Right renal cortex interstitium (tissue), 3 donors: ENCODE measurements around the gene MCM3AP. TPM values are rescaled to one million over a fixed set of nuclear protein-coding genes. Genes with fewer than 3 reads are reported as not detected.
"Not testable (repeated sequence)": the region's sequence is repeated elsewhere in the genome, so short reads cannot be mapped to it uniquely, and the experiment has no call there.

Experiments
- DNase-seq, 3 donors: peaks; one replicate each; pipeline ENCODE4 v3.0.0-alpha.2; 2013; ENCODE audit warnings: low read depth in 3 of 3, low spot score in 2 of 3
- polyA plus RNA-seq, 3 donors: library from polyadenylated mRNA; unstranded; fragments of 120-200 nt; gene quantifications; one replicate each; pipeline ENCODE4 v1.2.1, GENCODE V29; 2013; ENCODE audit not compliant: insufficient read length in 3 of 3

MCM3AP gene
- polyA plus RNA-seq, 3 donors: 66.9 to 74.4 (median 70.3) TPM

- DNase-seq: no peak
Observed at GRCh38 chr21:46245213-46245915, 40.0 kb downstream of the MCM3AP start.

- no peak for DNase-seq
Observed at GRCh38 chr21:46244602-46245001, 40.8 kb downstream of the MCM3AP start.

GRCh38 chr21:46243960-46244361 is 41.5 kb downstream of the MCM3AP start:
- DNase-seq: no peak

GRCh38 chr21:46243325-46243724 is 42.1 kb downstream of the MCM3AP start:
- DNase-seq: no peak

DNA sequence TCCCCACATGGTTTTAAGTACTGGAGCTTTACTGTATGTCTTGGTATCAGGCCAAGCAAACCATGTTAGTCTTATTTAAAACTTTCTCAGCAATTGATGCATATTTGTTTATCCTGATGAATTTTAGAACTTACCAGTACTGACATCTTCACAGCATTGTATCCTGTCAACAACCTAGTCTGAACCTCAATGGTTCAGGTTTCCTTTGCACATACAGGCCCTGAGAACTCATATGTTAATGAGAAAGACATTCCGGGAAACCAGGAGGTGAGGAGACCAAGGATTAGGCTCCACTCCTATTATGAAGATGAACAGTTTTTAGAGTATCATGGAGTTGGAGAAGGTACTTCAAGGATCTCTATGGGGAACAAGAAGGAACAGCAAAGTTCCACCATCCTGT is 43.8 kb downstream of the MCM3AP start:
- DNase-seq: not testable (repeated sequence)

DNA sequence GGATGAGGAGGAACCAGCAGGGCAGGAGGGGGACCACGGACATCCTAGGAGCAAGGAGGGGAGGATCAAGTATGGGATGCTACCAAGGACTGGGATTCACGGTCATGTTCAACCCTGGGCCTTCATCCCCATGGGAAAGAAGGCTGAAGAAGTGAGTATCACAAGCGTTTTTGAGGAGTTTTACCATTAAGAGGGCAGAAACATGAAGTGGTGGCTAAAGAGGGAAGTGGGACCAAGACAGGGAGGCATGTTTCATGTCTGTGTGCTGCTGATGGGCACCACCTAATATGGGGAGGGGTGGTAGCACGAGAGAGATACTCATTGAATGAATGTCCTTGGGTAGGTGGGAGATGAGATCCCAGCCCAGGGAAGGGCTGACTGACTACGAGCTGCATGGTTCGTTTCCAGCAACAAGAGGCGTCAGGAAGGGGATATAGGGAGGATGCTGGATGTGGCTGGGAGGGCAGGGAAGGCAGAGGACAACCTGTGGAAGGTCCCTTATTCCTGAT is 45.5 kb downstream of the MCM3AP start:
- no peak for DNase-seq

DNA sequence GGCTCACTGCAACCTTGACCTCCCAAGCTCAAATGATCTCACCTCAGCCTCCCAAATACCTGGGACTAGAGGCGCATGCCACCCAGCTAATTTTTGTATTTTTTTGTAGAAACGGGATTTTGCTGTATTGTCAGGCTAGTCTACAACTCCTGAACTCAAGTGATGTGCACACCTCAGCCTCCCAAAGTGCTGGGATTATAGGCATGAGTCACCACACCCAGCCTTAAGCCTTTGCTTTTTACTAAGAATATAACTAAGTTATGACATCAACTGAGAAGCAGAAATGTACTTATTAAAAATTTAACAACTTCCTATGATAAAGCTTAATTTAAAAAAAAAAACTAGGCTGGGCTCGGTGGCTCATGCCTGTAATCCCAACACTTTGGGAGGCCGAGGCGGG is 47.9 kb downstream of the MCM3AP start:
- no peak for DNase-seq

DNA sequence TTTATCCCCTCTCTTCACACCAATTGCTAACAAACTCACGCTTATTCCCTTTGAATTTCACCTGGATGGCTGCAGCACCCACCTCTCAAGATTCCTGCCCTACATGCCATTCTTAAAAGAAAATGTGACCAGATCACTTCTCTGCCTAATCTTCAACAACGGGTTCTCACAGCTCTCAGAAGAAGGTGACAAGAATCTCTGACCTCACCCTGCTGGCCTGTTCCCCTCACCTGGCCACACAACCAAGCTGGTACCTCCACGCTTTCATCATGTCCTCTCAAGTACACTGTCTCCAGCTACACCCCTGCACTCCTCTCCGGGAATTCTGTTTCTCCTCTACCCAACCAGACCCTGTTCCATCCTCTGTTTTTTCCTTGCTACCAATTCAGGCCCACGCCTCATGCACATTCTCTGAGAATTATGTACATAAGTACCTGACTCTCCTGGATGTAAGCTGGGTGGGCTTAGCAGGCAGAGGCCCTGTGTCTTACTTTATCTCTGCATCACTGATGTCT is 50.9 kb downstream of the MCM3AP start:
- DNase-seq: no peak

DNA sequence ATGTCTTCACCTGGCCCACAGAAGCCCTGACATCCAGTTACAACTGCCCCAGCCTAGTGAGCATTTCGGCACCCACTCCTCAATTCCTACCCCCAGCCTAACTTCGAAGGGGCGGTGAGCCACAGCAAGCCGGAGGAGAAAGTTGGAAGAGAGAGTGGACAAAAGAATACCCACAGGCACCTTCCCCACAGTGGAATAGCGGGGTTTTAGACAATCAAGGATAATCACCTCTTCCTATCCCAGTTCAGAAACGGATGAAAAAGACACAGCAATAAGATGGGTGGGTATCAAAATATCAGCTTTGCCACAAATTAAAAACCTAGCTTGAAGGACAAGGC is 55.5 kb downstream of the MCM3AP start:
- no peak for DNase-seq

- DNase-seq: peak in 1 of 3 donors; percentile 18
Observed at GRCh38 chr21:46229133-46229922, 56.1 kb downstream of the MCM3AP start.

- DNase-seq: peak; percentile 78 to 94 (median 79)
Observed at GRCh38 chr21:46228345-46229051, 56.9 kb downstream of the MCM3AP start, which contains the start of gene LSS. TSS of gene LSS (minus strand) at chr21:46228774. CDS start at chr21:46228745, 29 bp downstream.

GRCh38 chr21:46227811-46228344 is 57.5 kb downstream of the MCM3AP start:
- DNase-seq: no peak

- no peak for DNase-seq
Observed at GRCh38 chr21:46226920-46227599, 58.4 kb downstream of the MCM3AP start.

DNA sequence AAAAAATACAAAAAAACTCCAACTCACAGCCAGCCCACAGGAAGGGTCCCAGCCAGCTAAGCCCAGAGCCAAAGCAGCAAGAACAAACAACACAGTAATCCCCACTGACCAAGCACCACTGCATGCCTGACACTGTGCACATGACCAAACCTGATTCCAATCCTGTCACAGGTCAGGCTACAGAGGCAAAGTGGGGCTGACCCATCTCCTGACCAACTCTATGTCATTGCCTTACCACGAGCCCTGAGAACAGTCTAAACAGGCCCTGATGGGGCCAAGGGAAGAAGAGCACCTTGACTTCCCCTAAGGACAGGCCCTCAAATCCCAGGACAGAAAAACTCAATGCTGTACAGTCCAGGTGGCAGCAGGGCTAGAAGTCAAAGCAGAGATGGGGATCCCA is 59.3 kb downstream of the MCM3AP start:
- DNase-seq: no peak

GRCh38 chr21:46223661-46224060 is 61.8 kb downstream of the MCM3AP start:
- DNase-seq: not testable (repeated sequence)

- no peak for DNase-seq
Observed at GRCh38 chr21:46223217-46223616, 62.2 kb downstream of the MCM3AP start.

DNA sequence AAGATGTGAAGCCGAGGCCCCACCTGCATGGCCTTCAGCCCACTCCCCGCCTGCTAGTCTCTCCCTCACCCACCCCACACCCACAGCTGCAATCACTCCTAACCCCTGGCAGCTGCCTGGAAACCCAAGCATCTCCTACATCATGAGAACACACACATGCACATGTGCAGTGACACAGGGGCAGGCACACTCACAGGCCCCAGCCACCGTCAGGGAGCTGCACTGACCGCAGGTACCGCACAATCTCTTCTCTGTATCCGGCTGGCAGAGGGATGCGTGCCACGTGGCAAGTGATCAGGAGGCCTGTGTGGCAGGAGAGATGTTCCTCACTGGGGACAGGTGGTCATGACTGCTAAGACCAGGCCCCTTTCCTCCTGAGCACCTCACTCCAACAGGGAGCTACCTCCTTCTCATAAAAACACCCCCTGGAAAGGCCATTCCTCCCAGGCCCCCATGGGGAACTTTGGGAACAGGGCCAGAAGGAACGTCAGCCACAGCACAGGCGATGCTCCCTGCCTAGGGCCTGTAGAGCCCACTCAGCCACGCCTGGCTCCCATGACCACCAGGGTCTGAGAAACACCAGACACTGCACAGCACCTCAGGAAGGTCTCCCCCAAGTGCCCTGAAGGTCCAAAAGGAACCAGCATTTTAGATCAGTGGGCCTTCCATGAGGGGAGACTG is 62.8 kb downstream of the MCM3AP start:
- DNase-seq: no peak

DNA sequence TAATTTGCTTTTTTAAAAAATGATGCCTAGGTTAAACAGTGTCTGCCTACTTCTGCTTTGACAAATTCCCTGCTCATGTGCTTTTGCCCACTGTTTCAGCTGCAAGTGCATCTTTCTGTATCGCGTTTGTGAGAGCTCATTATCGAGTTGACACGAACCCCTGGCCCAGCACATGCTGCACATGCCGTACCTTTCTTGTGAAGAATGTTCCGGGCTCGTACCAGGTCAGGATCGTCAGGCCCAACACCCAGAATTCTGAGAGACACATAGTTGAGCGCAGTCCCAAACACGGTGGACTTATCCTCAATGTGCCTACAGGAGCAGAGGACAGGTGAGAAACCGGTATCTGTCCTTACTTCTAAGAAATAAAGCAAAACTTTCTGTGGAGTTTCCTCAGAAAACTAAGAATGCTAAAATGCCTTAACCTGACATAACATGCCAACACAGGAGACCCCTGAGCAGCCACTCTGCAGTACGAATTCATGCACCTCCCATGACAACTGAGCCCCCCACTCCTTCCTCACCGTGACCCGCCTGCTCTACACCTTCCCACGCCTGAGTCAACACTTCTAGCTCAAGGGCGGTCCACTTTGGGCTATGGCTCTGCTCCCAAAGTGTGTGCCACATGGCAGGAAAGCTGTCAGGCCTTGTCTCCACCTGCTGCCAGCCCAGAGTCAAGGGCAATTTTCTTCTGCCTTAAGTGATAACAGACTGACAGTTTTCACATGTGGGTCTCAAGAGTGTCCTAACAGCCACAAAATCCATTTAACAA is 63.6 kb downstream of the MCM3AP start:
- no peak for DNase-seq

GRCh38 chr21:46220847-46221246 is 64.6 kb downstream of the MCM3AP start:
- DNase-seq: no peak
